WERI-Rb-1 (cell line): ENCODE measurements around the gene RHOG.
A peak's percentile ranks its signal among the peaks of the same experiment; 100 is the strongest.
"Not testable (repeated sequence)": the region's sequence is repeated elsewhere in the genome, so short reads cannot be mapped to it uniquely, and the experiment has no call there.

Experiments
- DNase-seq: peaks from one replicate; pipeline ENCODE4 v3.0.0-alpha.2; 2020
- H3K27ac ChIP-seq: fragments of 250-450 bp; sonication (Bioruptor Pico); 2 replicates; pipeline ENCODE4 v1.5.1; 2020; ENCODE audit warnings: mild to moderate bottlenecking, moderate library complexity
- H3K27me3 ChIP-seq: fragments of 250-450 bp; sonication (Bioruptor Pico); 2 replicates; pipeline ENCODE4 v1.5.1; 2021; ENCODE audit warnings: mild to moderate bottlenecking, low read depth, moderate library complexity; ENCODE audit not compliant: insufficient read depth, severe bottlenecking
- H3K36me3 ChIP-seq: fragments of 250-450 bp; sonication (Bioruptor Pico); 2 replicates; pipeline ENCODE4 v1.5.1; 2020; ENCODE audit warnings: mild to moderate bottlenecking, moderate library complexity
- H3K4me3 ChIP-seq: 2 replicates; pipeline ENCODE4 v1.5.1; 2011; ENCODE audit warnings: low read depth, mild to moderate bottlenecking, control low read depth, low read length
- H3K9me3 ChIP-seq: fragments of 250-450 bp; sonication (Bioruptor Pico); 2 replicates; pipeline ENCODE4 v1.5.1; 2021; ENCODE audit warnings: mild to moderate bottlenecking, moderate library complexity; ENCODE audit not compliant: severe bottlenecking
- TF ChIP-seq, protein P1 (sequence below): IDR thresholded peaks from 2 replicates; pipeline ENCODE4 v1.5.1; 2011; ENCODE audit warnings: low read depth, mild to moderate bottlenecking, control low read depth, inconsistent platforms, low read length

The RHOG gene

GRCh38 chr11:3865388-3866193 is 24.8 kb upstream of the RHOG start:
- no peaks in the 10 kb centered on the region for H3K9me3 ChIP-seq
- no peak for DNase-seq
- TF ChIP-seq, protein P1, sequence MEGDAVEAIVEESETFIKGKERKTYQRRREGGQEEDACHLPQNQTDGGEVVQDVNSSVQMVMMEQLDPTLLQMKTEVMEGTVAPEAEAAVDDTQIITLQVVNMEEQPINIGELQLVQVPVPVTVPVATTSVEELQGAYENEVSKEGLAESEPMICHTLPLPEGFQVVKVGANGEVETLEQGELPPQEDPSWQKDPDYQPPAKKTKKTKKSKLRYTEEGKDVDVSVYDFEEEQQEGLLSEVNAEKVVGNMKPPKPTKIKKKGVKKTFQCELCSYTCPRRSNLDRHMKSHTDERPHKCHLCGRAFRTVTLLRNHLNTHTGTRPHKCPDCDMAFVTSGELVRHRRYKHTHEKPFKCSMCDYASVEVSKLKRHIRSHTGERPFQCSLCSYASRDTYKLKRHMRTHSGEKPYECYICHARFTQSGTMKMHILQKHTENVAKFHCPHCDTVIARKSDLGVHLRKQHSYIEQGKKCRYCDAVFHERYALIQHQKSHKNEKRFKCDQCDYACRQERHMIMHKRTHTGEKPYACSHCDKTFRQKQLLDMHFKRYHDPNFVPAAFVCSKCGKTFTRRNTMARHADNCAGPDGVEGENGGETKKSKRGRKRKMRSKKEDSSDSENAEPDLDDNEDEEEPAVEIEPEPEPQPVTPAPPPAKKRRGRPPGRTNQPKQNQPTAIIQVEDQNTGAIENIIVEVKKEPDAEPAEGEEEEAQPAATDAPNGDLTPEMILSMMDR, result no peak
- H3K36me3 ChIP-seq, result no peaks in the 10 kb centered on the region
- no peak overlapping the region for H3K27ac ChIP-seq
- no peaks in the 10 kb centered on the region for H3K27me3 ChIP-seq
- H3K4me3 ChIP-seq, result no peak overlapping the region

DNA sequence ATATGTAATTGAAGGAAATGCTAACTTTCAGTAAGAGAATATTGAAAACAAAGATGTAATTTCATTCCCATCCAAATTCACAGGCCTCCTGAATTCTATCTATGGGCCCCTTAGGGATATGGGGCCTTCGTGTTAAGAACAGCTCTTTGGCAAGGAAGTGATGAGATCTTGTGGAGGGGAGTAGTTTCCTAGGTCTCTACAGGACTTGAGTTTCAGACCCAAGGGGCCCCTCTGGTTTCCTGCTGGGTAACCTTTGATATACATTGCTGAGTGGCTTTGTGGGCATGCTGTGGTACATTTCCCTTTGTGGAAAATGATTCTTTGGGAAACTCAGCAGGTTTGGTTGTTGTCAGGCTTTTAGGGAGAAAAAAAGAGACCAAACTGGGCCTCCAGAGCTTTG is 20.9 kb upstream of the RHOG start:
- no peaks in the 10 kb centered on the region for H3K36me3 ChIP-seq
- H3K4me3 ChIP-seq, result no peak overlapping the region
- H3K27me3 ChIP-seq, result no peaks in the 10 kb centered on the region
- TF ChIP-seq, protein P1, result no peak
- H3K27ac ChIP-seq, result no peak overlapping the region
- DNase-seq, result no peak
- H3K9me3 ChIP-seq, result no peaks in the 10 kb centered on the region

- H3K27ac ChIP-seq, H3K9me3 ChIP-seq, DNase-seq, H3K36me3 ChIP-seq, H3K27me3 ChIP-seq, H3K4me3 ChIP-seq: not testable (repeated sequence)
These were observed 20.2 kb upstream of the RHOG start for GRCh38 chr11:3860898-3861393.

GRCh38 chr11:3860375-3860774 is 19.6 kb upstream of the RHOG start:
- Histone ChIP-seq H3K27me3 (no peaks in the 10 kb centered on the region), H3K36me3 (no peaks in the 10 kb centered on the region), H3K27ac (no peak overlapping the region), H3K4me3 (no peak overlapping the region), H3K9me3 (no peaks in the 10 kb centered on the region)
- DNase-seq, result no peak
- TF ChIP-seq, protein P1, result no peak

DNA sequence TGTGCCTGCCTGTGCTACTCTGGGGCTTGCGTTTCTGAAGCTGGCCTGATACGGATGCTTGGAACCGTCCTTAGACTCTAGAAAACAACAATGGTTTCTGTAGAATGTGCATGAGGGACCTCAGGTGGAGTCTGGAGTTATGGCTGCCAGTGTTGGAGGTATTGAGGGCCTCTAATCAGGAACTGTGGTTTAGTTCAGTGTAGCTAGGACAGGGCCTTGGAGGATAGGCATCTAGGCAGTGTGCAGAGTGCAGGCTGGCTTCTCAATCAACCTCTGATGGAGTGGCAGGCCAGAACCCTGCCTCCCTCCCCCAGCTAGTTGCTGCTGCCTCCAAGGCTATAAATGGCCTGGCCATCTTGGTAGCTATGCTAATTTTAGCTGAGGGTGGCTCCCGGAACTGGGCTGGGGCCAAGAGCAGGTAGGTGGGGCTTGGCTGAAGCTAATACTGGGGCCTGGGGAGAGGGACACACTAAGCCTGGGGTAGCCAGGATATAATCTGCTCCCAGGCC is 18.7 kb upstream of the RHOG start:
- no peaks in the 10 kb centered on the region for H3K36me3 ChIP-seq
- no peaks in the 10 kb centered on the region for H3K27me3 ChIP-seq
- peak; percentile 75 for DNase-seq
- no peaks in the 10 kb centered on the region for H3K9me3 ChIP-seq
- H3K27ac ChIP-seq, result no peak overlapping the region; the same call in 1 of the 2 replicates
- TF ChIP-seq, protein P1, result no peak
- H3K4me3 ChIP-seq, result no peak overlapping the region

- H3K36me3 ChIP-seq, result no peaks in the 10 kb centered on the region
- no peaks in the 10 kb centered on the region for H3K9me3 ChIP-seq
- H3K27me3 ChIP-seq, result no peaks in the 10 kb centered on the region
- no peak for DNase-seq
- H3K4me3 ChIP-seq, result no peak overlapping the region
- no peak overlapping the region for H3K27ac ChIP-seq
- TF ChIP-seq, protein P1, result no peak
These were observed 16.9 kb upstream of the RHOG start for GRCh38 chr11:3857628-3858027.
